Astrocyte (in vitro differentiated cells and primary cell): ENCODE measurements around the gene RAC2. TPM values are rescaled to one million over a fixed set of nuclear protein-coding genes. Genes with fewer than 3 reads are reported as not detected.

ENCODE experiments used
- DNase-seq: peaks from one replicate; pipeline ENCODE4 v3.0.0-alpha.2; 2010; ENCODE audit warnings: low read depth
- FAIRE-seq: peaks from 2 replicates; lab custom pipeline; 2011; peaks lifted over from hg19 to GRCh38; lab: Jason Lieb, UNC
- H2AFZ ChIP-seq: 2 replicates; pipeline ENCODE4 v1.6.0; 2012; ENCODE audit warnings: low read depth, low read length, inconsistent platforms
- H3K27ac ChIP-seq: 2 replicates; pipeline ENCODE4 v1.5.1; 2011; ENCODE audit warnings: low read depth, low read length, inconsistent platforms
- H3K27me3 ChIP-seq: 2 replicates; pipeline ENCODE4 v1.6.0; 2011; ENCODE audit warnings: low read length, inconsistent platforms; ENCODE audit not compliant: insufficient read depth
- H3K36me3 ChIP-seq: 2 replicates; pipeline ENCODE4 v1.5.1; 2011; ENCODE audit warnings: low read length, inconsistent platforms; ENCODE audit not compliant: insufficient read depth
- H3K4me1 ChIP-seq: 2 replicates; pipeline ENCODE4 v1.5.1; 2011; ENCODE audit warnings: low read length, inconsistent platforms; ENCODE audit not compliant: insufficient read depth
- H3K4me2 ChIP-seq: 2 replicates; pipeline ENCODE4 v1.6.0; 2012; ENCODE audit warnings: low read length, inconsistent platforms
- H3K4me3 ChIP-seq: 2 replicates; pipeline ENCODE4 v1.5.1; 2011; ENCODE audit warnings: low read depth, mild to moderate bottlenecking, low read length, inconsistent platforms; ENCODE audit not compliant: insufficient read depth
- H3K79me2 ChIP-seq: 2 replicates; pipeline ENCODE4 v1.6.0; 2012; ENCODE audit warnings: mild to moderate bottlenecking, low read length, inconsistent platforms; ENCODE audit not compliant: insufficient read depth
- H3K9ac ChIP-seq: 2 replicates; pipeline ENCODE4 v1.6.0; 2012; ENCODE audit warnings: mild to moderate bottlenecking, low read length, inconsistent platforms
- H3K9me3 ChIP-seq: 2 replicates; pipeline ENCODE4 v1.5.1; 2012; ENCODE audit warnings: low read depth, mild to moderate bottlenecking, low read length, inconsistent platforms; ENCODE audit not compliant: insufficient read depth
- H4K20me1 ChIP-seq: 2 replicates; pipeline ENCODE4 v1.6.0; 2012; ENCODE audit warnings: low read length, inconsistent platforms; ENCODE audit not compliant: insufficient read depth
- H3K27ac Mint-ChIP-seq: one replicate; pipeline ENCODE4 v1.8.0; 2021; ENCODE audit warnings: mild to moderate bottlenecking, mixed read lengths; ENCODE audit not compliant: unreplicated experiment
- H3K27me3 Mint-ChIP-seq: one replicate; pipeline ENCODE4 v1.8.0; 2021; ENCODE audit warnings: low read depth, mixed read lengths; ENCODE audit not compliant: unreplicated experiment
- H3K36me3 Mint-ChIP-seq: one replicate; pipeline ENCODE4 v1.8.0; 2021; ENCODE audit warnings: low read depth, mixed read lengths; ENCODE audit not compliant: unreplicated experiment
- H3K4me1 Mint-ChIP-seq: one replicate; pipeline ENCODE4 v1.8.0; 2021; ENCODE audit warnings: low read depth, mixed read lengths; ENCODE audit not compliant: unreplicated experiment
- H3K4me3 Mint-ChIP-seq: one replicate; pipeline ENCODE4 v1.8.0; 2021; ENCODE audit warnings: mild to moderate bottlenecking, moderate library complexity, mixed read lengths; ENCODE audit not compliant: unreplicated experiment
- H3K9me3 Mint-ChIP-seq: one replicate; pipeline ENCODE4 v1.8.0; 2021; ENCODE audit warnings: mild to moderate bottlenecking, mixed read lengths; ENCODE audit not compliant: unreplicated experiment
- CTCF ChIP-seq: IDR thresholded peaks from 2 replicates; pipeline ENCODE4 v1.5.1; 2011; ENCODE audit warnings: low read depth, mild to moderate bottlenecking, inconsistent platforms, low read length, moderate library complexity; ENCODE audit not compliant: insufficient read depth
- EZH2 ChIP-seq: IDR thresholded peaks from 2 replicates; pipeline ENCODE4 v1.6.1; 2012; ENCODE audit warnings: mild to moderate bottlenecking, low read length, inconsistent platforms; ENCODE audit not compliant: insufficient read depth
- total RNA-seq: library from RNA; stranded (reverse); gene quantifications from 2 replicates; pipeline ENCODE4 v1.2.1, GENCODE V29; 2021

RAC2 gene
- total RNA-seq, 1 donor from 2014 or later = 0.61 TPM

GRCh38 chr22:37196539-37197450 is 47.3 kb downstream of the RAC2 start:
- no peaks in the 10 kb centered on the region for H3K79me2 ChIP-seq
- DNase-seq (peak; percentile 75), FAIRE-seq (no peak)
- H3K9ac ChIP-seq = peak overlapping the region; percentile 10
- peaks cover 9% of the 10 kb centered on the region for H3K9me3 Mint-ChIP-seq
- H3K9me3 ChIP-seq = no peaks in the 10 kb centered on the region
- no peak for TF ChIP-seq CTCF
- TF ChIP-seq EZH2 = no peak
- no peaks in the 10 kb centered on the region for H3K36me3 ChIP-seq
- H3K4me1 Mint-ChIP-seq = peaks cover 6% of the 10 kb centered on the region
- H4K20me1 ChIP-seq = peaks cover 6% of the 10 kb centered on the region
- H3K27me3 ChIP-seq = no peaks in the 10 kb centered on the region
- H3K27ac Mint-ChIP-seq = no peak overlapping the region
- H3K27ac ChIP-seq = no peak overlapping the region
- peak overlapping the region; percentile 100 for H3K4me2 ChIP-seq
- no peaks in the 10 kb centered on the region for H3K36me3 Mint-ChIP-seq
- no peak overlapping the region for H2AFZ ChIP-seq
- peaks cover 27% of the 10 kb centered on the region for H3K4me1 ChIP-seq
- no peak overlapping the region for H3K4me3 ChIP-seq
- H3K27me3 Mint-ChIP-seq = no peaks in the 10 kb centered on the region
- no peak overlapping the region for H3K4me3 Mint-ChIP-seq

GRCh38 chr22:37195921-37196320 is 48.1 kb downstream of the RAC2 start:
- Histone ChIP-seq H3K9me3 (no peaks in the 10 kb centered on the region), H4K20me1 (peaks cover 6% of the 10 kb centered on the region), H3K9ac (no peak overlapping the region), H3K4me2 (no peak overlapping the region), H3K79me2 (no peaks in the 10 kb centered on the region), H3K4me3 (no peak overlapping the region), H2AFZ (no peak overlapping the region), H3K4me1 (peaks cover 27% of the 10 kb centered on the region), H3K27ac (no peak overlapping the region), H3K27me3 (no peaks in the 10 kb centered on the region), H3K36me3 (no peaks in the 10 kb centered on the region)
- Mint-ChIP-seq H3K36me3 (no peaks in the 10 kb centered on the region), H3K4me1 (peaks cover 6% of the 10 kb centered on the region), H3K27ac (no peak overlapping the region), H3K27me3 (no peaks in the 10 kb centered on the region), H3K9me3 (peaks cover 9% of the 10 kb centered on the region), H3K4me3 (no peak overlapping the region)
- no peak for FAIRE-seq
- TF ChIP-seq CTCF (no peak), EZH2 (no peak)
- no peak for DNase-seq

- H3K4me3 Mint-ChIP-seq = no peak overlapping the region
- H3K4me1 Mint-ChIP-seq = peaks cover 6% of the 10 kb centered on the region
- H3K27ac Mint-ChIP-seq = no peak overlapping the region
- Histone ChIP-seq H3K4me1 (peaks cover 28% of the 10 kb centered on the region), H3K27ac (no peak overlapping the region), H3K9ac (no peak overlapping the region), H3K36me3 (no peaks in the 10 kb centered on the region), H3K27me3 (no peaks in the 10 kb centered on the region), H4K20me1 (peaks cover 6% of the 10 kb centered on the region), H3K79me2 (no peaks in the 10 kb centered on the region), H3K4me3 (no peak overlapping the region), H3K9me3 (no peaks in the 10 kb centered on the region), H2AFZ (no peak overlapping the region), H3K4me2 (no peak overlapping the region)
- H3K27me3 Mint-ChIP-seq = no peaks in the 10 kb centered on the region
- H3K9me3 Mint-ChIP-seq = peaks cover 9% of the 10 kb centered on the region
- DNase-seq = no peak
- FAIRE-seq = no peak
- TF ChIP-seq CTCF (no peak), EZH2 (no peak)
- no peaks in the 10 kb centered on the region for H3K36me3 Mint-ChIP-seq
These were observed 49.3 kb downstream of the RAC2 start for GRCh38 chr22:37194750-37195149.
